NCI-H748 (cell line): Measurements from ENCODE around the gene TIGD6.
"Not testable (repeated sequence)": the region's sequence is repeated elsewhere in the genome, so short reads cannot be mapped to it uniquely, and the experiment has no call there.

Experiments
- DNase-seq: peaks from one replicate; lab custom pipeline; 2025; ENCODE audit not compliant: unreplicated experiment; lab: John Stamatoyannopoulos, UW

TIGD6 gene

GRCh38 chr5:150000256-150000989 is at the start of gene TIGD6, which contains the start of gene HMGXB3:
TIGD6 (minus strand) TSS chr5:150000654; CDS start chr5:149996348, 4,306 bp downstream.
HMGXB3 (plus strand) TSS chr5:150000739; CDS start chr5:150004853, 4,114 bp downstream.
- peak; percentile 97 for DNase-seq

DNA sequence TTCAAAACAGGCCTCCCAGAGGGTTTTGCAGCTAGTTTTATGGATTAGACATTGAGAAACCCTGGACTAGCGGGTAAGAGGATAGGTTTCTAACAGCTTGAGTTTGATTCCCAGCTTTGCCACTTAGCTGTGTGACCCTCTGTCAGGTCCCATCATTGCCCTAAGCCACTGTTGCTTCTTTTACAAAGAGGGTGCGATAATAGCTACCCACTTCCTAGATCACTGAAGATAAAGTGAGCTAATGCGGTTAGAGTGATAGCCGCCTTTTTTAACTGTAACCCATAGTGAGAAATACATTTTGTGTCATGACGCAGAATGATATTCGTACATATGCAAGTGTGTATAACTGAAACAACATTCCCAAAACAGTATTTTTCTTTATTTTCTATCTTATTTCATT is 45.6 kb upstream of the TIGD6 start:
- no peak for DNase-seq

DNA sequence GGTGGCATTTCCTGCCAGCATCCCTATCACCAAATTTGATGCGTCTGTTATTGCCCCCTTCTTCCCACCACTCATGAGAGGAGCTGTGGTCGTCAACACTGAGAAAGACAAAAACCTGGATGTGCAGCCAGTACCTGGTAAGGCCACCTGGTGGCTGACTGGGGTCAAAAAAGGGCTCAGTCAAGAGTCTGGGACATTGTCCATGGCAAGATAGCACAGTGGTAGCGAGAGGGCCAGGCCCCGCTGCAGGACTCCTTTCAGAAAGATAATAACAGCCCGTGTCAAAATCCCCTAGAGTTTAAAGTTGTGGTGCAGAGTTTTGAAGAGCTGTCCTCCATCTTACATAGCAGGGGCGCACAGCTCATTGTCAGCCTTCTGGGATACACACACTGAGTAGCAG is 45.1 kb upstream of the TIGD6 start:
- no peak for DNase-seq

- no peak for DNase-seq
Measured at GRCh38 chr5:150044712-150045111, 44.3 kb upstream of the TIGD6 start.

DNA sequence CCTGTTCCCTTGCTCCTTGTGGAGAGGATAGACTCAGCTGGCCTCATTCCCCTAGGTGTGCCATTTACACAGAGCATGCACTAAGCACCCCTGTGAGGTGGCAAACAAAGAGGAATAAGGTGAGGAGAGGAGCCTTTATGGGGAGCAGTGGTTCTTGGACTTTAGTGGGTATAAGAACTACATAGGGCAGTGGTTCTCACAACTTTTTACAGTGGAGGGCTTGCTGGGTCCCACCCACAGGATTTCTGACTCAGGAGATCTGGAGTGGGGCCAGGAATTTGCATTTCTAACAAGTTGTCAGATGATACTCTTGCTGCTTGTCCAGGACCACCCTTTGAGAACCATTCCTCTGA is 43.9 kb upstream of the TIGD6 start:
- no peak for DNase-seq

- DNase-seq = no peak
Measured at GRCh38 chr5:150043657-150044328, 43.3 kb upstream of the TIGD6 start.

- DNase-seq = no peak
Measured at GRCh38 chr5:150042459-150042858, 42.0 kb upstream of the TIGD6 start.

DNA sequence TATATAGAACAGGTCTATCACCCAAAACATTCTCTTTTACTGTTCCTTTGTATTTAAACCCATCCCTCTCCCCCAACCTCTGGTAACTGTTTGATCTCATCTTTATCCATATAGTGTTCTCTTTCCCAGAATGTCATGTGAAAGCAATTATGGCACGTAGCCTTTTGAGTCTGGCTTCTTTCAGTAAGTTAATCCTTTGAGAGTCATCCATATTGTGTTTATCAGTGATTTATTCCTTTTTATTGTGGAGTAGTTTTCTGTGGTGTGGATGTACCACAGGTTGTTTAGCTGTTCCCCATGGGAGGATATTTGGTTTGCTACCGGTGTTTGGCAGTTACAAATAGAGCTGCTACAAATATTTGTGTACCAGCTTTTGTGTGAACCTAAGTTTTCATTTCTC is 38.1 kb upstream of the TIGD6 start:
- no peak for DNase-seq

- DNase-seq = no peak
Measured at GRCh38 chr5:150036513-150036912, 36.1 kb upstream of the TIGD6 start.

DNA sequence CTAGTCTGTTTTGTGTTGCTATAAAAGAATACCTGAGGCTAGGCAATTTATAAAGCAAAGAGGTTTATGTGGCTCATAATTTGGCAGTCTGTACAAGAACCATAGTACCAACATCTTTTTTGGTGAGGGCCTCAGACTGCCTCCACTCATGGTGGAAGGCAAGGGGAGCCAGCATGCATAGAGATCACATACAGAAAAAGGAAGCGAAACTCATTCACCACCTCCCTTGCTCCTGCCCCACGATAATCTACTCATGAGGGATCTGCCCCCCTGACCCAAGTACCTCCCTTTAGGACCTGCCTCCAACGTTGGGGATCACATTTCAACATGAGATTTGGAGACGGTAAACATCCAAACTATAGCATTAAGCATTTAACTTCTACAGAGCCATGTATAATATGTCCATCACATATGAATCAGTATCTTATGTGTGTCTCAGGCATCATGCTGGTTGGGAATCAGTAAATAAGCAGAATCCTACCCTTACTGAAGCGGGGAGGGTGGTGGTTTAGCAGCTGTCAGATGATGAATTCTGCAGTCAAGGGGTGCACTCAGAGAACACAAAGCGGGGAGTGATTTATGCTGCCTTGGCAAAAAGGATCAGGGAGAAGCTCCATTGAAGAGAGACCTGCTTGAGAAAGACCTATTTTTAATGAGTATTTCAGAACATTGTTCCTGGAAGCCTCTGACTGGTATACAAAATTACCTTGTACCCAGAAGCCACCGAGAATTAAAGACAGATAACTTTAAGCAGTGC is 34.9 kb upstream of the TIGD6 start:
- DNase-seq = no peak

DNA sequence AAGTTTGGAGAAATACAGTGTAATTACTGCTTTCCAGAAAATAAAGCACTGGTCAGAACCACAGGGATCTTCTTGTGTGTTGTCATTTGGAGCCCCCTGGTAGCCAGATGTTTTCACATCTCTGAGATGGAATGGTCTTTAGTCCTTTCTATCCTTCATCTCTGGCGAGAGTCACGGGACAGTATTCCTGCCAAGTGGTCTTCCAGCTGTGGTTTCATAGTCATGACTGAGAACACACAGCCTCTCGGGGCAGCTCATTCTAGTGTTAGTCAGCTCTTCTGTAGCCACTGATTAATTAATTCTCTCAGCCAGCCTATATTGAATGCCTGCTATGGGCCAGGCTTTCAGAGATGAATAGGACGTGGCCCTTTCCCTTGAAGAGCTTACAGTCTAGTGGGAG is 34.2 kb upstream of the TIGD6 start:
- no peak for DNase-seq

GRCh38 chr5:150033334-150033733 is 32.9 kb upstream of the TIGD6 start:
- DNase-seq = no peak

DNA sequence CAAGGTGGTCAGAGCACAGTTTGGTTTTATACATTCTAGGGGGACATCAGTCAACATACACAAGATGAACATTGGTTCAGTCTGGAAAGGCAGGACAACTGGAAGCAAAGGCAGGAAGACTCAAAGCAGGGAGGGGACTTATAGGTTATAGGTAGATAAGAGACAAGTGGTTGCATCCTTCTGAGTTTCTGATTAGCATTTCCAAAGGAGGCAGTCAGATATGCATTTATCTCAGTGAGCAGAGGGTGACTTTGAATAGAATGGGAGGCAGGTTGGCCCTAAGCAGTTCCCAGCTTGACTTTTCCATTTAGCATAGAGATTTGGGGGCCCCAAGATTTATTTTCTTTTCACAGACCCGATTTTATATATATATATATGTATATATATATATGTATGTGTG is 27.6 kb upstream of the TIGD6 start:
- not testable (repeated sequence) for DNase-seq

DNA sequence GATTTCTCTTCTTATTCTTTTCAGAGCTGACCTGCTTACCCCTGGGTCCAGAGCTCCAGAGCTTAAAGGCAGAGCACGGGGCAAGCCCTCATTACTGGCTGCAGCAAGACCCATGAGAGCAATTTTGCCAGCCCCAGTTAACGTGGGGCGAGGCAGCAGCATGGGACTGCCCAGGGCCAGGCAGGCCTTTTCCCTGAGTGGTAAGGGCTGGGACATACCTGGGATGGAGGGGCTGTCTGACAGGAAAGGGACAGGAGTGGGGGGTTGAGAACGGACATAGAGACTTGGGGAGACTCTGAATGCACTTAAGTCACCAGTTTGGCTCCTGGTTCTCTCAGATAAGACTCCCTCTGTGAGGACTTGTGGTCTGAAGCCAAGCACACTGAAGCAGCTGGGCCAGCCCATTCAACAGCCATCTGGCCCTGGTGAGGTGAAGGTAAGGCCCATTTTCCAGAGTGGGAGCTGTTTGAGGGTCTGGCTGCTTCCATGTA is 26.3 kb upstream of the TIGD6 start:
- no peak for DNase-seq

DNA sequence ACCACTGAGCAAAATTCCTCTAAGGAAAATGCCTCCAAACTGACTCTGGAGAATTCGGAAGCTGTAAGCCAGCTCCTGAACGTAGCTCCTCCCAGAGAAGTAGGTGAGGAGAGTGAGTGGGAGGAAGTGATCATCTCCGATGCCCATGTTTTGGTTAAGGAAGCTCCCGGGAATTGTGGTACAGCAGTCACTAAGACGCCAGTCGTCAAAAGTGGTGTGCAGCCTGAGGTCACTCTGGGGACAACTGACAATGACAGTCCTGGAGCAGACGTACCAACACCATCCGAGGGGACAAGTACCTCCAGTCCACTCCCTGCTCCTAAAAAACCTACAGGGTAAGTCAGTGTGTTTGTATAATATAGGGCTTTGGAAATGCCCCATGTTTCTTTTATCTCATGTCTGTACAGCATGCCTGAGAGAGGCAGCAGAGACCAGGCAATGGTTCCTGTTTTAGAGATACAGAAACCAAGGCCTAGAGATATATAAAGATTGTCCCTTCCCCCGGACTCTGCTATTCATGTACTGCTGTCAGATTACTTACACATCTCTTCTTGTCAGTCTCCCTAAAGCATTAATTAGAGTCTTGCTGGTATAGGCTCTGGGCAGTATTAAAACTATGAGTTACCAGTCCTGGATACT is 24.0 kb upstream of the TIGD6 start:
- DNase-seq = no peak

DNA sequence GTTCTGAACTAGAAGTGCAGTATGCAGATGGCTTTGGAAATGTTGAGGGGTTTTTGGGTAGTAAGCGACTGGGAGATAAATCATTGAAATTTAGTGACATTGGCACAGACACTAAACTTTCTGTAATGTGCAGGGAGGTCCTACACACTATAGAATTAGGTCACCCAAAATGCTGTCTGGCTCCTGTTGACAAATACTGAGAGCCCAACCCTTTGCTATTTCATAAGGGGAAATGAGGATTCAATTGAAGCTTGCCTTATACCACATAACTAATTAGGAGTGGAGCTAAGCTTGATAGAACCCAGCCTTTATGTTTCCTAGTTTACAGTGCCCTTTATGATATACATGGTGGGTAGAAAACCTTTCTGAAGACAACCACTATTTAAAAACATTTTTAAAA is 22.7 kb upstream of the TIGD6 start:
- no peak for DNase-seq

- no peak for DNase-seq
Measured at GRCh38 chr5:150022681-150023080, 22.2 kb upstream of the TIGD6 start.

DNA sequence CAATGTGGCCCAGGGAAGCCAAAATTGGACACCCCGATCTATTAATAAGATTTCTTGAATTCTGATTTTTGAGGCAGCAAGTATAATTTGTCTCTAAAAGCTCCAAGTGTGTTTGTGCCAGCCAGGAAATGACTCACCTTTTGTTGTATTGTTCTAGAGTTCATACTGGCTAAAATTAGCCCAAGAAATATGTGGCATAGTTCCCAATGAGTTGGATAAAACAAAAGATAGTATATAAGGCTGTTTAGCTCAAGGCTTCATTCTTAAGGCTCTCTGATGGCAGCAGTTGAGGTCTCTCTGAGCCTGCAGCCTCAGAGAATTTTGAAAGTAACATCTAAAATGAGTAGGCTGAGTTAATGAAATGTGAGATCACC is 21.7 kb upstream of the TIGD6 start:
- no peak for DNase-seq

- DNase-seq = no peak
Measured at GRCh38 chr5:150021491-150022157, 21.2 kb upstream of the TIGD6 start.

GRCh38 chr5:150020249-150020648 is 19.8 kb upstream of the TIGD6 start:
- no peak for DNase-seq
